DMS53 treated with DMSO at 0.1 percent for 48 hours (cell line): Measurements from ENCODE around the gene SIGLEC12.
"Not testable (repeated sequence)": the region's sequence is repeated elsewhere in the genome, so short reads cannot be mapped to it uniquely, and the experiment has no call there.

Experiments
- DNase-seq: peaks from one replicate; lab custom pipeline; 2025; ENCODE audit not compliant: unreplicated experiment; lab: John Stamatoyannopoulos, UW

Gene SIGLEC12

GRCh38 chr19:51460164-51460992 lies 41.2 kb downstream of the SIGLEC12 start:
- no peak for DNase-seq

GRCh38 chr19:51458899-51459505 lies 42.6 kb downstream of the SIGLEC12 start:
- no peak for DNase-seq

GRCh38 chr19:51458051-51458645 lies 43.5 kb downstream of the SIGLEC12 start, which contains the start of gene SIGLEC8:
Gene SIGLEC8 (minus strand): TSS chr19:51458454. CDS start chr19:51458387, 67 bp downstream.
- no peak for DNase-seq

GRCh38 chr19:51457351-51458013 lies 44.1 kb downstream of the SIGLEC12 start:
- DNase-seq = no peak

- no peak for DNase-seq
These were observed 44.9 kb downstream of the SIGLEC12 start for GRCh38 chr19:51456541-51457290.

GRCh38 chr19:51450730-51451307 lies 50.8 kb downstream of the SIGLEC12 start:
- DNase-seq = no peak

- no peak for DNase-seq
These were observed 53.1 kb downstream of the SIGLEC12 start for GRCh38 chr19:51448411-51449016.

- no peak for DNase-seq
These were observed 53.6 kb downstream of the SIGLEC12 start for GRCh38 chr19:51448011-51448410.

GRCh38 chr19:51447510-51447909 lies 54.1 kb downstream of the SIGLEC12 start:
- DNase-seq = not testable (repeated sequence)

GRCh38 chr19:51441410-51442390 lies 59.9 kb downstream of the SIGLEC12 start:
- DNase-seq = no peak
